HG03108 (cell line): ENCODE data around the gene NRG4.
"Not testable (repeated sequence)": the region's sequence is repeated elsewhere in the genome, so short reads cannot be mapped to it uniquely, and the experiment has no call there.

ENCODE experiments used
- ATAC-seq: cut with Tn5 transposase; IDR thresholded peaks from one replicate; pipeline ENCODE4 v1.9.1; 2021; ENCODE audit warnings: moderate library complexity; ENCODE audit not compliant: unreplicated experiment

The NRG4 gene

GRCh38 chr15:76011627-76012551, at the start of gene NRG4:
Gene NRG4 (minus strand): TSS chr15:76012424. CDS start chr15:76011230, 1,194 bp downstream.
- no peak for ATAC-seq

DNA sequence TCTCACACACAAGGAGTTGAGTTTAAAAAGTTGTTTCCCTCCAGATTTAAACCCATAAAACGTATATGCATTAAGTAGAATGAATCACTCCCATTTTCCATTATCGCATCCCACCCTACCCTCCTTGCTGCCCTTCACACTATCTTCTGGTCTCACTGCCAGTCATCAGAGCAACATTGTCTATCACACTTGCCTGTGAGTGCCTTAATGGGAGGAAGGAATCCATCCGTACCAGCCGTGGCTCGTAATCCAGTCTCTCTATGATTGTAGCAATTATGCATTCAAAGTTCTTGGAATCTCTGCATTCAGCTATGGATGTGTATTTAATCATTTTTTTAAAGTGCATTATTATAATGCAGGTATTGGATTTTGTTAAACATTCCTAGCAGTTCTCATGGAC, 49.5 kb upstream of the NRG4 start:
- ATAC-seq: no peak

- ATAC-seq: no peak
Measured at GRCh38 chr15:76060118-76060989, 48.1 kb upstream of the NRG4 start.

GRCh38 chr15:76059320-76060117, 47.3 kb upstream of the NRG4 start, which contains the start of gene TMEM266:
Gene TMEM266 (plus strand): TSS chr15:76059985. CDS start chr15:76134264, 74,279 bp downstream.
- no peak for ATAC-seq

DNA sequence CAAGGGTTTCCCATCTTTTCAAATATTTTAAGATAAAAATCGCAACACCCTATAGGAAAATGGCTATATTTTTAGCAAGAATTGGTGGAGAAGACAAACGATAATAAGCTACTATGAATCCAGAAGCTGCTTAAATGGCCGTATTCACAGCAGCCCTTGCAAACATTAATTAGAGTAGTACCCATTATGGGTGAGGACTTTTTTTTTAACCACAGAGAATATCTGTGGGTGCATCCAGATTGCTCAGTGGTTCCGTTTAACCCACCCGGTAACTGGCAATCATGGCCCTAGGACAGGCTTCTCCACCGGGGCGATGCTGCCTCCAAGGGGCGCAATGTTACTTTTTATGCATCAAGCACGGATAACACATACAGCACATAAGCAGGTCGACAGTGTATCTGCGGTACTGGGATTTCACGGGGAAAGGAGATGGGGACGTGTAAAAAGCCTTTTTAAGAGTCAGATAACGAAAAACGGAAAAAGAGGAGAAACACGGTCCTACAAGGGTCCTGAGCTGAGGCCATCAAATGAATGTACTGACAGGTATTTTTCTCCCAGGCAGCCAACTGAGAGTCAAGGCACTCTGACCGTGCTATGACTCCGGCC, 46.6 kb upstream of the NRG4 start:
- no peak for ATAC-seq

DNA sequence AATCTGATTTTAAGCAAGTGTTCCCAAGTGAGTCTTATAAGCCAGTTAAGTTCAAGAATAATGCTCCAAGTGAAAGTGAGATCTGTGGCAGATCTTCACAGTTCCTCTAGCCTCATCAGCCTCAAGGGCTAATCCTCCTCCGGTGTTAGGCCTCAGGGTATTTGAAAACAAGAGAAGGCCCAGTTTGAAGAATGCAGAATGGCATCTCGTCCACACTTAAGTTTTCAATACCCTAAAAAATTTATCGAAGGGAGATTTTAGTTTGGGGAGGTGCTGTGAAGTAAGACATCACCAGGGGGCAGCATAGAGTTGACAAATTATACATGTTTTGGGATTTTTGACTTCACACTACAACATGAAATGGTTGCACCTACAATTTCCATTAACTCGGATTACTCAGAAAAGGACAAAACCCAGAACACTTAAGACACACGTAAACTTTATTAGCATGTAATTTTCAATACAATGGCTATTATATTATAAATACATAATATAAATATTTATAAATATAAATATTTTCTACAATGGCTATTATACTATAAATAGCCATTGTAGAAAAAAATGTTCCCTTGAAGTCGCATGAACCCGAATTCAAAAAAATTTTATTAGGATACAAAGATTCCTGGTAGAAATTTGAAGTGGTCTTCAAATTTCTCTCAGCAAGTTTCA, 45.2 kb upstream of the NRG4 start:
- peak; percentile 28 for ATAC-seq

- ATAC-seq: peak; percentile 54
Measured at GRCh38 chr15:76056931-76057330, 44.7 kb upstream of the NRG4 start.

GRCh38 chr15:76054201-76054600, 42.0 kb upstream of the NRG4 start:
- not testable (repeated sequence) for ATAC-seq

- no peak for ATAC-seq
Measured at GRCh38 chr15:76038512-76038911, 26.3 kb upstream of the NRG4 start.

- no peak for ATAC-seq
Measured at GRCh38 chr15:76035593-76035992, 23.4 kb upstream of the NRG4 start.

- no peak for ATAC-seq
Measured at GRCh38 chr15:76034111-76034510, 21.9 kb upstream of the NRG4 start.

DNA sequence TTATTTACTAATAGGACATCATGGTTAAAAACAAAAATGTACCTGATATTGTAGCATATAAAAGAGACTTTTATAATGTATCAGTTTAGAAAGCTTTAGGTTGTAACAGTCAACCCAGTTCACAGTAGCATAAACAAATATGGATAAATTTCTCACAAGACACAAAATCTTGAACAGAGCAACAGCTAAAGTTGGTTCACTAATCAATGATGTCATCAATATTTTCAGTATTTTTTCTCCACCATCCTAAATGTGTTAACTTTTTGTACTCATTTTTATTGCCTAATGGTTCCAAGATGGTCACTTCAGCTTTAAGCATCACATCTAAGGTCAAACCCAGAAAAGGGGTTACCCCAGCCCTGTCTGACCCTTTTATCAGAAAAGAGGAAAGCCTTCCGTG, 21.2 kb upstream of the NRG4 start:
- ATAC-seq: no peak

GRCh38 chr15:76032046-76032445, 19.8 kb upstream of the NRG4 start:
- no peak for ATAC-seq

DNA sequence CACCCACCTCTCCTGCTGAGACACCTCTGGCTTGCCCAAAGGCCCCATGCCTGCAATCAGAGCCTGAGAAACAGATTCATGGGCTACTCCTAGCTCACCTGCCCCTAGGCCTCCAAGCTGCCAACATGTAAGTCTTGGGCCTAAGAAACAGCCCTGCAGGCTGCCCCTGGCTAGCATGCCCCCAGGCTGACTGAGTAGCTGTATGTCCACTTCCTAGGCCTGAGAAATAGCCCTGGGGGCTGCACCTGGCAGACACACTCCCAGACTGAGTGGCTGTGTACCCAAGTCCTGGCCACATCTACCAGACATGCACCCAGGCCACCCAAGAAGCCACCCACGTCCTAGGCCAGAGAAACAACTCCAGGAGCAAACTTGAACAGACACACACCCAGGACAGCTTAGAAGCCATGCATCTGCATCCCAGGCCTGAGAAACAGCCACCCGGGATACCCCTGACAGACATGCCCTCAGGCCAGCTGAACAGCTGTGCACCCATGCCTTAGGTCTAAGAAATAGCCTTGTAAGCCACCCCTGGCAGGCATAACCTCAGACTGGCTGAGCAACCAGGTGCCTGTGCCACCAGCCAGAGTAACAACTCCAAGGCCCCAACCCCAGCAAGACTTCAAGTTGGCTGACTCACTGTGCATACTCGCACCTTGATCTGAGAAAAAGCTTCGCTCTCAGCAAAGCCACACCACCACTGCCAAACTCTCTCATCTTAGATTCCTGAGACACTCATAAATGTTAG, 12.0 kb upstream of the NRG4 start:
- ATAC-seq: no peak

GRCh38 chr15:76013470-76013869, 1.2 kb upstream of the NRG4 start:
- ATAC-seq: not testable (repeated sequence)

- no peak for ATAC-seq
Measured at GRCh38 chr15:76010613-76011012, 1.6 kb downstream of the NRG4 start.

GRCh38 chr15:76006136-76006778, 6.0 kb downstream of the NRG4 start:
- no peak for ATAC-seq

DNA sequence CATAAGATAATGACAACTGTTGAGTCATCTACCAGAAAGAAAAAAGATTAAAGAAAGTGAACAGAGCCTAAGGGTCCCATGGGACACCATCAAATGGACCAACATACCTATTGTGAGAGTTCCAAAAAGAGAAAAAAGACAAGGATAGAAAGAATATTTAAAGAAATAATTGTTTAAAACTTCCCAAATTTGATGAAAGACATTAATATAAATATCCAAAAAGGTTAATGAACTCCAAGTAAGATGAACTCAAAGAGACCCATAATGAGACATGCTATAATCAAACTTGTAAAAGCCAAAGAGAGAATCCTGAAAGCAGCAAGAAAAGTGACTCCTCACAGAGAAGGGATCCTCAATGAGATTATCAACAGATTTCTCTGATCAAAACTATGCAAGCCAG, 8.9 kb downstream of the NRG4 start:
- ATAC-seq: no peak

GRCh38 chr15:75995611-75996010, 16.6 kb downstream of the NRG4 start:
- no peak for ATAC-seq
